GM19468 (cell line): ENCODE results near the gene WDR81.

ENCODE experiments used
- ATAC-seq: cut with Tn5 transposase; IDR thresholded peaks from one replicate; pipeline ENCODE4 v1.9.1; 2021; ENCODE audit warnings: mild to moderate bottlenecking, moderate library complexity, moderate number of reproducible peaks; ENCODE audit not compliant: unreplicated experiment; ENCODE audit errors: extremely low read depth

Gene WDR81

DNA sequence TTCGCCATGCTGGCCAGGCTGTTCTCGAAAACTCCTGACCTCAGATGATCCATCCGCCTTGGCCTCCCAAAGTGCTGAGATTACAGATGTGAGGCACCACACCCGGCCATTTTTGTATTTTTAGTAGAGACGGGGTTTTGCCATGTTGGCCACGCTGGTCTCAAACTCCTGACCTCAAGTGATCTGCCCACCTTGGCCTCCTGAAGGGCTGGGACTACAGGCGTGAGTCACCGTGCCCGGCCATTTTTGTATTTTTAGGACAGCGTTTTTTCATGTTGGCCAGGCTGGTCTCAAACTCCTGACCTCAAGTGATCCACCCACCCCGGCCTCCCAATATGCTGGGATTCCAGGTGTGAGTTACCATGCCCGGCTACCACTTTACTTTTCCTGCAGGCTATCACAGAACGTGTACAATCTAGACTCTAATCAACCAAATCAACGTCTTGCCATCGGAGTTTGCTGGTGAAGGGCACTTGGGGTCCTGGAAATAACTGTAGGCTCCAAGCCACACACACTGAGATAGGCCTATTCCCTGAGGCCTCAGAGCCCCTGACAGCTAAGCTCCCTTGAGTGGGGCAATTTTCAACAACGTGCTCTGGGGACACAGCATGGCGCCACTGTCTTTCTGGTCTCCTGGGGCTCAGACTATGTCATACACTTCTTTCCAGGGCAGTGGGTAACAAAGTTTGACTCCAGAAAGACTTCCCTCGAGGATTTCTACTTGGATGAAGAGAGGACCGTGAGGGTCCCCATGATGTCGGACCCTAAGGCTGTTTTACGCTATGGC, 50.1 kb downstream of the WDR81 start:
- ATAC-seq, result no peak

DNA sequence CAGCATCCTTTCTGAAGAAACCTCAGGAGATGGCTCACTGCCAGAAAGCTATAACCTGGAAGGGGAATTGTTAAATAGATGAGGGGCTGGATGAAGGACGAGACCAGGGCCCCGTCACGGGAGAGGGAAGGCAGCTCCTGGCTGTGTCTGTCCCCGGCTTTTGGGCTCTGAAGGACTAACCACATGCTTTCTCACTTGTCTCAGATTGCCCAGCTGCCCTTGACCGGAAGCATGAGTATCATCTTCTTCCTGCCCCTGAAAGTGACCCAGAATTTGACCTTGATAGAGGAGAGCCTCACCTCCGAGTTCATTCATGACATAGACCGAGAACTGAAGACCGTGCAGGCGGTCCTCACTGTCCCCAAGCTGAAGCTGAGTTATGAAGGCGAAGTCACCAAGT, 51.8 kb downstream of the WDR81 start:
- ATAC-seq, result no peak

DNA sequence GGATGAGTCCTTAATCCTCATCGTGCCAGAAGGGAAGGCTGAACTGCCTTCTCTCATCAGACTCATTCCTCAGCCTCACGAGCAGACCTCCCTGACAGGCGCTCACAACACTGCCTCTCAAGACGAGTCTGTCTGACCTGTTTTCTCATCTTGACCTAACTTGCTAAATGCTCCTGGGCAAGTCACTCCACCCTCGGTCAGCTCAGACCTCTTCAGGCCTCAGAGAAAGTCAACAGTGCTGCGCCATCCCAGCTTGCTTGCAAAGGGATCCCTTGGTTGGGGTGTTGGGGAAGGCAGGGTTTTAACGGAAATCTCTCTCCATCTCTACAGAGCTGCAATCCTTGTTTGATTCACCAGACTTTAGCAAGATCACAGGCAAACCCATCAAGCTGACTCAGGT, 52.4 kb downstream of the WDR81 start:
- ATAC-seq, result no peak

DNA sequence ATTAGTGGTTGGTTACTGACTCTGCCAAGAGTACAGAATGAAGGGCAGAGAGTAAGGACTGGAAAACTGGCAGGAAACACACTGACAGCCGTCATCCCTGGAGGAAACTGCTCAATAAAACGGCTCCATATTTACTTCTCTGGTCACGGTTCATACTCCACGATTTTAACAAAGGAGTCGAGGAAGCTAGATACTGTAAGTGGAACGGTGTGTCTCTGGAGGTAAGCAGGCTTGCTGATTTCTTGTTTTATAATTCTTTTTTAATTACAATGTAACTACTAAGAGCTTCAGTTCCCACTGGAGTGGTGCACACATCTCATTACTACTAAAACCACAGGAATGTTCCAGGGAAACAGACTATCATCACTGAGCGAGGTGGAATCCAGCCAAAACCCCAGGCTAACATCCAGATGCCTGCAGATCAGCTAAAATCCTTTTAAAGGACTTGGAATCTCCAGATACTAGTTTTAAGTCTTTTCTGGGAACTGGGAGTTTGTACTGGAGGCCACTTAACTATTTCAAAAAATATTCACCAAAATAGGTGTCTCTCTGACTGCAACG, 55.1 kb downstream of the WDR81 start:
- no peak for ATAC-seq

DNA sequence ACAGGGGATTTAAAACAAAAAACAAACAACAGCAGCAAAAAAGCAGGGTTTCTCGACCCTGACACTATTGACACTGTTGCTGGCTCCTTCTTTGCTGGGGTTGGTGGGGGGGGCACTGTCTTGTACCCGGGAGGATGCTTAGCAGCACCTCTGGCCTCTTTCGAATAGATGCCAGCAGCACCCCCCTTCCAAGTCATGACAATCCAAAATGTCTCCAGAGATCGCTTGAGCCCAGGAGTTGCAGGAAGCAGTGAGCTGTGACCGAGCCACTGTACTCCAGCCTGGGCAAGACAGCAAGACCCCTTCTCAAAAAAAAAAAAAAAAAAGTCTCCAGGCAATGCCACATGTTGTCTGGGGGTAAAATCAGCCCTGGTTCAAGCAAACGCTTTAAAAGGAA, 57.7 kb downstream of the WDR81 start:
- no peak for ATAC-seq

DNA sequence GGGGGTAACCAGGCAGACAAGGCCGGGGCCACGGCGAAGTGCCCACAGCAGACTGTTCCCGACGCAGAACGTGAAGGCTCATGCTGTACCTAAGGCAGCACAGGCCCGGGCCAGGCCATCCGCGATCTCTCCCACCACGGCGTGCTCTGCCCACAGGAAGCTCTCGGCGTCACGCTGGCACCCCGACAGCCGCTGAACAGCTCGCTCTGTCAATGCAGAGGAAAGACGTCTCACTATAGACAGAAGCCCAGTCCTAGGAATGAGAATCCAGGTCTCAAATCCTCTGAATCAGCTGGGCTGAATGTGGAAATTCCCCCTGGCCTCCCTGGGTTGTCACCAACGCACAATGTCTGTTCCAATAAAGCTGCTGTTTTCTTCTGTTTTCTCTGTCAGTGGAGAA, 58.8 kb downstream of the WDR81 start:
- no peak for ATAC-seq

DNA sequence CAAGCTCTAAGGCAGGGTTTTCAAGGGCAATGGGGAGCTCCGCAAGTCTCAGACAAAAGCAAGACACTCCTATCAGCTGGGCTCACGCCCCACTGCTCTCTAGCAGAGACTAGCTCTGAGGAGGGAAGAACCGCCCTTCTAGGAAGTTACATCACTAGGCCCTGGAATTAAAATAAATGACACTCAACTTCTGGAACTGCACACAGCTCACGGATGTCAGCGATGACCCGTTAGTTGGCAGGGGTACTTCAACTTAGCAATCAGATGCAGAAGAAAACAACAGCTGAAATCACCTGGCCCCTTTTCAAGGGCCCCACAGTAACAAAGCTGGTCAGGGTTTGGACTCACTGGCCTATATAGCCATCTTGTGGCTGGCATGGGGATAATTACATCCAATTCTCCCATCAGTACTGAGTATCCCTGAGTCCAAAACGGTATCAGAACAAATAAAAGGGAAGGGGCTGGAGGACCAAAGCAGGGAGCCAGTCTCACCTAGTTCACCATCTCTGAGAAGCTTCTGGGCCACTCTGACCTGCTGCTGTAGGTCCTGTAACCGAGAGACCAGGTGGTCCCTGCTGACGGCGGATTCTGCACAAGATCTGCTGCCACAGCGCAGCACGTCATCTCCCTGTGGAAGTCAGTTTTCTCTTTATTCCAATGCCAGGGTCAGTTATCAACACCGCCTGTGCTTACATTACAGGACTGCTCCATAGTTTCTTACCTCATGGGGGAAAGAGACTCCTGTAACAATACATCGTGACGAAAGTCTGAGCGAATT, 59.5 kb downstream of the WDR81 start:
- no peak for ATAC-seq

DNA sequence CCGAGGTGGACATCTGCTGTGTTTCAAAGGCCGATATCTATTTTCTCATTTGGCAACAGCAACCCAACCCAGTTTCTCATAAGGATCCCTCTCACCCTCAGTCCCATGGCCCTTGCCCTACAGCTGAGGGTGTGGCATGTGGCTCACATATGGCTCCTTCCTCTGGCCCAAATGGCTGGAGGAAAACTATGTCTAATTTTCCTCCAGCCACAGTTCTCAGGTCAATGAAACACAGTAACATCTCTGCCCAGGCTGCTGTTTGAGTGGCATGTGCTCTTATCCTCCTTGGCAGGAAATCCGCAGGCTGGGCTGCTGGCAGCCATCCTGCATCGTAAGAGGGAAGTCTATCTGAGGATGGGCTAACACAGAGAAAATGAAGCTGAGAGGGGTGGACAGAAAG, 61.4 kb downstream of the WDR81 start:
- no peak for ATAC-seq

DNA sequence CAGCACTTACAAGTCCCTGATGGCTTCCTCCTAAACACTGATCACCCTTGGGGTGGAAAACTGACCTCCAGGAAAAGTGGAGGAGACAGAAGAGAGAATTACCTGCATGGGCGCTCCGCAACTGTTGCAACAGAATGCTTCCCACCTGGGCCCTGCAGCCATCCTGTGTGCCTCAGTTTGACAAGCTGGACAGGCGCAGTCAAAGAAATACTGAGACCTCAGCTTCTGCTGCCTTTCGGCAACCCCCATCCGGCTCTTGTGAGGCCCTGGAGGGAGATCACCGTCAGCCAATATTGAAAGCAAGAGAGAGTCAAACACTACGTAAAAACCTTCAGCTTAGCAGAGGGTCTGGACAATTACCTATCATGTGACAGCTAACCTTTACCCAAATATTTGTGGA, 62.2 kb downstream of the WDR81 start:
- no peak for ATAC-seq

DNA sequence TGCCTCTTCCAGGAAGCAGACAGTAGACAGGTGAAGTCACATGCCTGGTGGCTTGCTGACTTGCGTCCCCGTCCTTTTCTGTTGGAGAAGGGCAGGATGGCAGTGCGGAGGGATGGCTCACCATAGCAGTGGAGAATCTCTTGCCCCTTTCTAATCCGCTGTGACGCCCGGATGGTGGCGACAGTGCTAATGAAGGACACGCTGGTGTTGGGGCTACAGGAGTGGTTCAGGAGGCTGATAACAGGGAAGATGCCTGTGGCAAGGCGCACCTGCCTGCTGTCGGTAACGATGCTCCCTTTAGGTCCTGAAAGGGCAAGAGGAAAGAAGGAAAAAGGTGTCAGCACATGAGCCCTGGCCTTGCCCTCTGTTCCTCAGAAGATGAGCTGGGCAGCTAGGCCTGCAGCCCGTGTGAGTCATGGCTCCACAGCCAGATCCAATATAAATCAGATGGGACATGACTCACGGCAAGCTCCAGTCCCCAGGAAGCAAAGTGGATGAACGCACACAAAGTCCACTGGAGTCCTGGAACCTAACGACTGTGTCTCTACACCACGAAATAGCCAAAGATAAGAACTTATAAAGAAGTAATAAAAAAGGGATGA, 62.9 kb downstream of the WDR81 start:
- ATAC-seq, result no peak
